Tibial nerve (tissue), 3 donors: ENCODE data around the gene KDM4C.

Source experiments
- CTCF ChIP-seq, 5 experiments: fragments of 200-600 bp in 3 of 5; fragments of 450-650 bp in 2 of 5; sonication (generic) in 3 of 5; IDR thresholded peaks; one replicate each; pipeline ENCODE4 v1.5.1; 2016 to 2019; ENCODE audit warnings: antibody characterized with exemption in 5 of 5, mild to moderate bottlenecking in 3 of 5, moderate library complexity in 2 of 5
- POLR2A ChIP-seq, 2 donors: fragments of 450-650 bp; IDR thresholded peaks; one replicate each; pipeline ENCODE4 v1.6.1; 2017; ENCODE audit warnings: antibody characterized with exemption in 2 of 2, mild to moderate bottlenecking in 2 of 2, moderate library complexity in 2 of 2

DNA sequence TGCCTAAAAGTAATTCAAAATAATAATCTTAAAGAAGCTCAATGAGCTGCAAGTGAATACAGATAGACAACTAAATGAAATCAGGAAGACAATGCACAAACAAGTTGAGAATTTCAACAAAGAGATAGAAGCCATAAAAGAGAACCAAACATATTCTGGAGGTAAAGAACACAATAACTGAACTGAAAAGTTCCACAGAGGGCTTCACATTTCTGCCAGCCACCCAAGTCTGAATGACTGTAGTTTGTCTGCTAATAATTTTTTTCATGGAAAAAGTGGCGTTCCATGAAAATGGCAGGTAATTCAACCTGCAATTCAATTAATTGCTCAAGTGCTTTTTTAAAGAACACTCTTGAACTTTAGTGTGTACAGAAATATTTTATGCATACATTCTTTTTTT is 251.3 kb downstream of the KDM4C start:
- no peak for TF ChIP-seq CTCF (IDR thresholded peaks at IDR 0.05)
- no peak for TF ChIP-seq POLR2A (IDR thresholded peaks at IDR 0.05)
